ENCODE data around the gene DUOX2.
"Not testable (repeated sequence)": the region's sequence is repeated elsewhere in the genome, so short reads cannot be mapped to it uniquely, and the experiment has no call there.

Gene DUOX2

DNA sequence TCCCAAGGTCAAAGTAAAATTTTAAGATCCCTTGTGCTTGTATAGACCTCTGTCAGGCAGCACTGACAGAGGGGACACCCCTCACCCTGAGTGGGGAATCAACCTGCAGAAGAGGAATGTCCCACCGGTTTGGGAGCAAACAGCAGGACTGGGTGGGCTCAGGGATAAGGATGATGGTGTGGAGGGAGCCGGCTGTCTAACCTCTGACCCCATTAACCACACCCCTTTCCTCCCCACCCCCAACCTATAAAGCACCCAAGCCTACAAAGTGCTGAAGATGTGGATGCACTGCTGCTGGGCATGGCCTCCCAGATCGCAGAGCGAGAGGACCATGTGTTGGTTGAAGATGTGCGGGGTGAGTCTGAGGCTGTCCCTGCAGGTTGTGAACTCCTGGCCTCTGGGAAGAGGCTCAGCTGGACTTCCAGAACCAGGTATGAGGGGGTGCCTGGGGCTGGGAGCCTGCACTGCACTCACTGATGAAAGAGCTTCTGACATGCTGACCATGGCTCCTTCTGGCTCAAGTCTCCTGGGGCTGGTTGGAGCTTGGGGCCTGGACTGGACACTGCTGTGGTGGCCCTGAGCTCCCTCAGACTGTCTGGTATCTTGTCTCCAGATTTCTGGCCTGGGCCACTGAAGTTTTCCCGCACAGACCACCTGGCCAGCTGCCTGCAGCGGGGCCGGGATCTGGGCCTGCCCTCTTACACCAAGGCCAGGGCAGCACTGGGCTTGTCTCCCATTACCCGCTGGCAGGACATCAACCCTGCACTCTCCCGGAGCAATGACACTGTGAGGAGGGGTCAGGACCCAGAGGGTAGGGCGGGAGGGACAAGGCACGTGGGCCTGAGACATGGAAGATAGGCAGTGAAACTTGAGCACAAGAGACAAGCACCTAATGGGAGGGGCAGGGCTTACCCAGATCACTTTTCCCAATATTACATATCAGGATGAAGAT, 25.1 kb upstream of the DUOX2 start:
- DNase-seq (ENCODE audit: low spot score) = no peak

- no peak for DNase-seq (ENCODE audit: low spot score)
Observed at GRCh38 chr15:45137703-45138102, 23.7 kb upstream of the DUOX2 start.

- DNase-seq (ENCODE audit: low spot score) = no peak
Observed at GRCh38 chr15:45136378-45136764, 22.4 kb upstream of the DUOX2 start.

- not testable (repeated sequence) for DNase-seq (ENCODE audit: low spot score)
Observed at GRCh38 chr15:45135705-45136377, 21.9 kb upstream of the DUOX2 start.

- DNase-seq (ENCODE audit: low spot score) = no peak
Observed at GRCh38 chr15:45134682-45135604, 21.0 kb upstream of the DUOX2 start.

GRCh38 chr15:45134046-45134445, 20.1 kb upstream of the DUOX2 start:
- DNase-seq (ENCODE audit: low spot score) = no peak

- DNase-seq (ENCODE audit: low spot score) = no peak
Observed at GRCh38 chr15:45133561-45133920, 19.6 kb upstream of the DUOX2 start.

DNA sequence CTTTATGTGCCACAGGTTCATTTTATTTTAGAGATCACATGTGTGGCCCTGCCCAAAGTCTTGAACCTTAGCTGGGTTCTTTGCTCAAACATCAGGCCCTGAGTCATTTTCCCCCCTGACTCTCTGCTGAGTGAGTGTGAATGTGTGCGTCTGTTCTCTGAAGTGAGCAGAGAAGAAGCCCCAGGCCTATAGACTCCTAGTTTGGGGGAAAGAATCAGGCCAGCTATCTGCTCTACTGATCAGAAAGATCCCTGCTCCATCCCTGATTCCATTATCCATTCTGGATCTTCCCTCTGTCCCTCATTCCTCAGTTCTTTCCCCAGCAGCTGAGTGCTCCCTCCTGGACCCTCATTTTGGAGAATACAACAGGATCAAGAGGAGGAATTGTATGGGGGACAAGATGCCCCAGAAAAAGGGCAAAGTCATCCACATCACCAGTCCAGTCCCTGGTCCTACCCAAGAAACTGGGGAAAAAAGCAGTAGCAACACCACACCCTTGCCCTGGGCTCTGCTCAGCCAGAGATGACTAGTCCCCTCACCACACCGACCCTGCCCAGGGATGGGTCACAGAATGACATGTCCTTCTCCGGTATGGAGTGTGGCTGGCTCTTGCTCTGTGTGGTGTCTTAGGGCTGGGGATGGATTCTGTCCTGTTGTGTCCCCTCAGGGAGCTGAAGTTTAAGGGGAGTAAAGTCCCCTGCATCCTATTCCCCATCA, 19.0 kb upstream of the DUOX2 start:
- no peak for DNase-seq (ENCODE audit: low spot score)

DNA sequence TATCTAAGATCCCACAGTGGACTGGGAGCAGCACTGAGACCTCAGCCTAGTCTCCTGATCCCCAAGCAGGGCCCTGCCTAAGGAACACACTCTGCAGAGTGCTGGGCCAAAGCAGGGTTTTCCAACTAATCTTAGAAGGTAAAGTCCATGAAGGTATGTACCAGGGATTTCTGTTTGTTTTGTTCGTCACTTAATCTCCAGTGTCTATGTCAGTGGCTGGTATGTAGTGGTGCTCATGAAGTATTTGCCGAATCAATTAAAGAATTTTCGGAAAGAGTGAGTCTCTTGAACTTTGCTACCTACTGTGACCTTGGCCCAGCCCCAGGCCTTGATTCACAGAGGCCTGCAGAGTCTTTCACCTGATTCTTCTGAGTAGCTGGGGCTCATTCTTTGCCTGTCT, 17.5 kb upstream of the DUOX2 start:
- DNase-seq (ENCODE audit: low spot score) = no peak

GRCh38 chr15:45130291-45131000, 16.5 kb upstream of the DUOX2 start:
- DNase-seq (ENCODE audit: low spot score) = no peak

DNA sequence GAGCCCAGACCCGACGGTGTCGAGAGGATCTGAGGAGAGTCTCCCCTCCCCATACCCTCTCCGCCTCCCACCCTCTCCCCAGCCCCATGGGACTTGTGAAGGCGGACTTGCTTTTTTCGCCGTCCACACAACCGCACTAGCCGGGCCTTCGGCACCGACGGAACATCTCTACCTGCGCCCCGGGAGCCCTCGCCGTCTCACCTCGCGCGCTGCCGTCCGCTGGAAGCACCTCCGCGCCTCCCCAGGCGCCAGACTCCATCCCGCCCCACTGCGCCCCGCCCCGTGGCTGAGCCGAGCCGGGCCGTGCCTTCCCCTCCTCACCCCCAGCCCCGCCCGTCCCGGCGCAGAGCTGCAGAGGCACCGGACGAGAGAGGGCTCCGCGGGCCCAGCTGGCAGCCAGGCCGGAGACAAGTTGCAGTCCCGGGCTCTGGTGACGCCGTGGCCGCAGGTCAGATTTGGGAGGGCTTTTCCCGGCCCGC, 15.7 kb upstream of the DUOX2 start, which contains the start of the genes DUOX1 and DUOXA1:
DUOX1 (plus strand) TSS at position 344 of the 479 bp plus-strand sequence. CDS start 1,973 bp downstream, outside the sequence.
DUOXA1 (minus strand) TSS at position 229 of the 479 bp plus-strand sequence. CDS start 6,865 bp downstream, outside the sequence.
- no peak for DNase-seq (ENCODE audit: low spot score)

DNA sequence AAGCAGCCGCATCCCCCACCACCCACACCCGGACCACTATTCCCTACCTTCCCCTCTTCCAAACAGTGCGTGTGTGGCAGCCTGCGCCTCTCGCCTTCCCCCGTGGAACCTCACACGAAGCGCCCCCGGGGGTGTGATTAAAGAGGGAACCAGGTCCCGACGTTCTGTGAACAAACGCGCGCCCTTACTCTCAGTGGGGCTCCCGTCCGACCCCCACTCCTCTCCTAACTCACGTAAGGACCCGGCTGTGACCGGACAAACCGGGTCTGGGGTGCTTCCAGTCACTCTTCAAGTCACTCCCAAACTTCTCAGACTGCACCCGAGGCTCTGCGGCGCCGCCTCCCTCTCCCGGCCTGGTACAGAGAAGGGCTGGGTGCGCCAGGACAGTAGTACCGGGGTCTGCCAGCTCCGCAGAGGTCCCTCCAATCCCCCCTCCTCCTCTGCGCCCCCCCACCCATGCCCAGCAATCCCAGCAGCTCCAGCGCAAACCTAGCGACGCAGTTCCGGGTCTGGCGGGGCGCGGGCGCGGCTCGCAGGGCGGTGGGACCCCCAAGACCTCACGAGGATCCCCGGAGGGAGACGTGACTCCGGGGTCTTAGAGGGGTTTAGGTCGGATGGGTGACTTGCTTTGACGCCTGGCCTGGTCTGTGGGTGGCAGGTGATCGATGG, 15.1 kb upstream of the DUOX2 start:
- DNase-seq (ENCODE audit: low spot score) = no peak

DNA sequence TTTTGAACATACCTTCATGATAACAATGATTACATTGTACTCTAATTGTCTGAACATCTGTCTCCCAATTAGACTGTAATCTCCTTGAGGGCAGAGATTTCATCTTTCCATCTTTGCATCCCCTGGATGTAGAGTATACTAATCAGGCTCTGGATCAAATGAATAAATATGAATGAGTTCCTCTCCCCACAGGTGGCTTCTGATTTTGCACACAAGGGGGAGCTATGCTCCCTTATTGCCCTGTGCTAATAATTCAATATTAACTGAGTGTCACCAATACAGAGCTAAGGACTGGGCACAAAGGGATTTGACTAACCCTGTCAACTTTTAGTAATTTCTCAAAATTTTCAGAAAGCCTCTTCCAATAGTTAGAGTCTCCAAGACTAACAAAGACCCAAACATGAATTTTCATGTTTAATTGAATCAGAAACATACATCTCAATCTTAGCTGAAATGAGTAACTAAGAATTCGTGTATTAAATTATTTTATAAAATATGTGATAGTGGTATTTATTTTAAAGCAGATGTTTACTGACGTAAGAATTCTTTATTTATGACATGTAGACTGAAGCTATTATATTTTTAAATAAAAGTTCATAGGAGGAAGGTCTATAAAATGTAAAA, 12.7 kb upstream of the DUOX2 start:
- DNase-seq (ENCODE audit: low spot score) = peak; percentile 54

GRCh38 chr15:45123397-45123796, 9.4 kb upstream of the DUOX2 start:
- no peak for DNase-seq (ENCODE audit: low spot score)

DNA sequence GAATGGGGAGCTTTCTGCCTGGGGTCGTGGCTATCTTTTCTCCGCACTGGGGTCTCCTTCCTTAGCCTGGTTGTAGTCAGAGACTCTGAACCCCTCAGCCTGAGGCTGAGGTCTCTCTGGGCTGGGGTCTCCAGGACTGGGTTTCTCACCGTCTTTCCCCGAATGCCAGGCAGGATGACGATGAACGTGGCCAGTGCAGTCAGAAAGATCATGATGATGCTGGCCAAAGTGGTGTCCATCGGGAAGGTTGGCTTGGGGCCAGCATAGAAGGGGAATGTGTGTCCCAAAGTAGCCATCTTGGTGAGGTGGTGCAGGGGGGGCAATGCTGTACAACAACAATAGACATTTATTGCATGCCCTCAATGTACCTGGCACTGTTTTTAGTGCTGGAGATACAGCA, 8.7 kb upstream of the DUOX2 start:
- DNase-seq (ENCODE audit: low spot score) = no peak

GRCh38 chr15:45121706-45122417, 7.9 kb upstream of the DUOX2 start:
- DNase-seq (ENCODE audit: low spot score) = peak; percentile 93

DNA sequence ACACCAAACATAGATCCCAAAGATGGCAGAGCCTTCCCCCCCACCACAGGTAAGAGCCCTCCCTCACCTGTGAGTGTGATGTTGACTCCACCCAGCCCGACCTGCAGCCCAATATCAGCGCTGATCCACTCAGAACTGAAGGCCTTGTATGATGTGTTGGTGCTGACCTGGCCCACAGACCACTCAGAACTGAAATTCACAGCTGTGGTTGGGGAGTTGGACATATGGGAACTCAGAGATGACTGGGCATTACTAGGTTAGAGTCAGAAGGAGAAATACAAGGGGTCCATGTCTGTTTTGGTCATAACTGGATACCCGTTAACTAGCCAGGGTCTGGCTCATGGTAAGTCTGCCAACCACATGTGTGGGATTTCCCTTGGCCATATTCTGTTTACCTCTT, 7.0 kb upstream of the DUOX2 start:
- no peak for DNase-seq (ENCODE audit: low spot score)

DNA sequence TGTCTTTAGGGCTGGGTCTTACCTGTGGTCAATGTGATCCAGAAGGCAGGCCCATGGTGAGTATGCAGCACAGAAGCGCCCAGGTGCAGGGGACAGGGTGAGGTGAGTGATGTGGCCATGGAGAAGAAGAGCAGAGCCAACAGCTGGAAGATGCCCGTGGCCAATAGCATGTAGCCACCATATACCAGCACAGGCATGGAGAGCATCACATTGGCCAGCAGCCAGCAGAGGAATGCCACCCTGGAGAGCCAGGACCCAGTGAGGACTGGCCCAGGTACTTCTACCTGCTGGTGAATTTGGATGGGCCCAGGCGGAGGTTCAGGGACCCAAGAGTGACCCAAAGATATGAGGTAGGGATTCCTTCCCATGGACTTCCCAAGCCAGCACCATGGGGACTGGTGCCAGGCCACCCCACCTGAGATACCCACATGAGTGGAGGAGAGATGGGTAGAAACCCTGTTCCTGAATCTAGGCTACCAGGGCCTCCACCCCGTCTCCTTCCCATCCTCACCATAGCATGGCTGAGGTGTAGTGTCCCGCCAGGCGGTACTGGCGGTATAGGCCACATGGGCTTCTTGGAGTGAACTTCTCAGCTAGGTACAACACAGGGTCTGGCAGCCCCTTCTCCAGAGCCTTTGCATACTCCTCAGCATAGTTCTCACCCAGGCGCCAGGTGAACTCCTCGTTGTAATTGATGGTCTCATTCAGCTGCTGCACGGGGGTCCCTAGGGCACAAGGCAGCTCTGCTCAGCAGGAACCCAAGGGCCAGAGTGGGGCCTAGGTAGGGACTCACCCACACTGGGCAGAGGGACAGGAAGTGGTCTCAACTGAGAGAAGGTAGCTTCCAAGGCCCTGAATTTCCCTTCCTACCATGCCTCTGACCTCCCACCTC, 6.4 kb upstream of the DUOX2 start:
- DNase-seq (ENCODE audit: low spot score) = no peak
